LNCaP clone FGC (cell line): ENCODE measurements around the gene DGKE.

Source experiments
- DNase-seq: peaks from one replicate; pipeline ENCODE4 v3.0.0-alpha.2; 2011; ENCODE audit warnings: low read depth
- H3K4me3 ChIP-seq: 2 replicates; pipeline ENCODE4 v1.5.1; 2011; ENCODE audit warnings: mild to moderate bottlenecking, low read depth, low read length, control low read depth
- TF ChIP-seq, protein P1 (sequence below): IDR thresholded peaks from 2 replicates; pipeline ENCODE4 v1.5.1; 2012; ENCODE audit warnings: mild to moderate bottlenecking; ENCODE audit not compliant: control insufficient read depth, insufficient read depth; ENCODE audit errors: extremely low read depth

The DGKE gene

DNA sequence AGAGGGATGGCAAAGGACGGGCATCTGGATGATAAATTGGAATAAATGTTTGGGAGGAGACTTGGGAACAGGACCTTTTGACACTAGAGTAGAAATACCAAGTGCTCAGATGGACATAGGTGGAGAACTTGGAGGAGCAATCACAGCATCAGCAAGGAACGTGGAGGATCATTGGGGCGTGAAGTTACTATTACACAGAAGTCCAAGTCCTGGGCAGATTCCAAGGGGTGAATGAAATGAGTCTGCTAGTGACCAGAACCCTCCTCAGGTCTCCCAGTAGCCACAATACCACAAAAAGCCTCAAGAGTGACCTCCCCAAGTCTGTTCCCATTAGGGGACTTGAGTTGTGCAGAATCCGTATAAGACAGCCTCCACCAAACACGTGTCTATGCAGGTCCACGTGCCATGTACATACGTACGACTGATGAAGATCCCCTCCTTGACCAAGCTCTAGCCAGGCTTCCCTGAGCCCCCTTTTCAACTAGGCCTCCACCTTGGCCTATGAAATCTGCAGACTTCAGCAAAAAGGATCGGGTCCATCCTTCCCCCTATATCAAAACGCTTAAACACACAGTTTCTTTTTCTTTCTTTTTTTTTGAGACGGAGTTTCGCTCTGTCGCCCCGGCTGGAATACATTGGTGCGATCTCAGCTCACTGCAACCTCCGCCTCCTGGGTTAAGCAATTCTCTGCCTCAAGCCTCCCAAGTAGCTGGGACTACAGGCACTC is 2.4 kb upstream of the DGKE start:
- no peak for DNase-seq
- TF ChIP-seq, protein P1, sequence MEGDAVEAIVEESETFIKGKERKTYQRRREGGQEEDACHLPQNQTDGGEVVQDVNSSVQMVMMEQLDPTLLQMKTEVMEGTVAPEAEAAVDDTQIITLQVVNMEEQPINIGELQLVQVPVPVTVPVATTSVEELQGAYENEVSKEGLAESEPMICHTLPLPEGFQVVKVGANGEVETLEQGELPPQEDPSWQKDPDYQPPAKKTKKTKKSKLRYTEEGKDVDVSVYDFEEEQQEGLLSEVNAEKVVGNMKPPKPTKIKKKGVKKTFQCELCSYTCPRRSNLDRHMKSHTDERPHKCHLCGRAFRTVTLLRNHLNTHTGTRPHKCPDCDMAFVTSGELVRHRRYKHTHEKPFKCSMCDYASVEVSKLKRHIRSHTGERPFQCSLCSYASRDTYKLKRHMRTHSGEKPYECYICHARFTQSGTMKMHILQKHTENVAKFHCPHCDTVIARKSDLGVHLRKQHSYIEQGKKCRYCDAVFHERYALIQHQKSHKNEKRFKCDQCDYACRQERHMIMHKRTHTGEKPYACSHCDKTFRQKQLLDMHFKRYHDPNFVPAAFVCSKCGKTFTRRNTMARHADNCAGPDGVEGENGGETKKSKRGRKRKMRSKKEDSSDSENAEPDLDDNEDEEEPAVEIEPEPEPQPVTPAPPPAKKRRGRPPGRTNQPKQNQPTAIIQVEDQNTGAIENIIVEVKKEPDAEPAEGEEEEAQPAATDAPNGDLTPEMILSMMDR = no peak

GRCh38 chr17:56832446-56832845 is 1.5 kb upstream of the DGKE start:
- peak overlapping the region; percentile 74 for H3K4me3 ChIP-seq

More for the DNA sequence above, 2.4 kb upstream of the DGKE start:
- no peak overlapping the region for H3K4me3 ChIP-seq

GRCh38 chr17:56833057-56833808 is 718 bp upstream of the DGKE start:
- H3K4me3 ChIP-seq = peak overlapping the region; percentile 74
- TF ChIP-seq, protein P1 = no peak
- no peak for DNase-seq

More at GRCh38 chr17:56832446-56832845, 1.5 kb upstream of the DGKE start:
- TF ChIP-seq, protein P1 = no peak
- no peak for DNase-seq

GRCh38 chr17:56834380-56835263 is 671 bp downstream of the DGKE start:
- peak; percentile 42 for DNase-seq
- peak overlapping the region; percentile 74 for H3K4me3 ChIP-seq
- TF ChIP-seq, protein P1 = peak; percentile 34; the same call in 1 of the 2 replicates

GRCh38 chr17:56835264-56835585 is 1.3 kb downstream of the DGKE start:
- peak overlapping the region; percentile 74 for H3K4me3 ChIP-seq
- TF ChIP-seq, protein P1 = no peak
- DNase-seq = no peak

DNA sequence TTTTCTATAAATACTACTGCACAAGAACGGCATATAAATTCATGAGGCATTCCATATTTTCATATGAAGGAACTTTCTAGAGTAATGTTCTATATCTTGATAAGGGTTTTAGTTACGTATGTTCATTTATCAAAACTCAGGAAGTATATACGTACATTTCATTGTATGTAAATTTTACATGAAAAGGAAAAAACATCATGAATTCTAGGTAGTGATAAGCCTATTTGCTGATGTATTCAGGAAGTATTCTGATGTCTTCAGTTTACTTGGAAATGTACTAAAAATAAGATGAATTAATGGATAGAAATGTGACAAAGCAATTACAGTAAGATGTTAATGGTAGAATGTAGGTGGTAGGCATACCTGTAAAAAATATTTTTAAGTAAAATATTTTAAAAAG is 4.7 kb downstream of the DGKE start:
- no peak for DNase-seq
- no peak overlapping the region for H3K4me3 ChIP-seq
- TF ChIP-seq, protein P1 = no peak
